Activated naive CD4-positive, alpha-beta T cell treated with anti-CD3 and anti-CD28 coated beads, Interleukin-2, amount 50 U/mL, for 16 hours (primary cell): ENCODE results near the gene MAP3K8.
"Not testable (repeated sequence)": the region's sequence is repeated elsewhere in the genome, so short reads cannot be mapped to it uniquely, and the experiment has no call there.

Source experiments
- DNase-seq: peaks from one replicate; pipeline ENCODE4 v3.0.0-alpha.2; 2020

Gene MAP3K8

DNA sequence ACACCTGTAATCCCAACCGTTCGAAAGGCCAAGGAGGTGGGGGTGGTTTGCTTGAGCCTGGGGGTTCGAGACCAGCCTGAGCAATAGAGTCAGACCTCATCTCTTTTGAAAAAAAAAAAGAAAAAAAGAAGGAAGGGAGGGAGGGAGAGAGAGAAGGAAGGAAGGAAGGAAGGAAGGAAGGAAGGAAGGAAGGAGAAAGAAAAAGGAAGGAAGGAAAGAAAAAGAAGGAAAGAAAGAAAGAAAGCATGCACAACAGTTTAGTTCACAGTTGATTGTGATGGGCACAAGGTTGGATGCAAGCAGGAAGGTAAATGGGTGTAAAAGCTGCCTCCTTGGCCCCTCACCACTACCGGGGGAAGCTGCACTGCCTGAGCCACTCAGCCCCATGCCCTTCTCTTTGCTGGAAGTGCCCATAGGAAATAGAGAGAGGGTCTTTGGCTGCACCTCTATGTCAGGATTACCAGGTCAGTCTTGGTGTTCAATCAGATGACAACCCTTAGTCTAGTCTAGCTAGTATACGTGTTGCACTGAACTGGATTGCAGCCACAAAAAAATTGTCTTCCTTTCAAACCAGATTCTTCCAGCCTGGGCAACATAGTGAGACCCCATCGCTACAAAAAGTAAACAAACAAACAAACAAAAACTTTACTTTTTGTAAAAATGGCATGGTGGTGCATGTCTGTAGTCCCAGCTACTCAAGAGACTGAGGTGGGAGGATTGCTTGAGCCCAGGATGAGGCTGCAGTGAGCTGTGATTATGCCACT lies 20.0 kb downstream of the MAP3K8 start:
- DNase-seq = no peak

DNA sequence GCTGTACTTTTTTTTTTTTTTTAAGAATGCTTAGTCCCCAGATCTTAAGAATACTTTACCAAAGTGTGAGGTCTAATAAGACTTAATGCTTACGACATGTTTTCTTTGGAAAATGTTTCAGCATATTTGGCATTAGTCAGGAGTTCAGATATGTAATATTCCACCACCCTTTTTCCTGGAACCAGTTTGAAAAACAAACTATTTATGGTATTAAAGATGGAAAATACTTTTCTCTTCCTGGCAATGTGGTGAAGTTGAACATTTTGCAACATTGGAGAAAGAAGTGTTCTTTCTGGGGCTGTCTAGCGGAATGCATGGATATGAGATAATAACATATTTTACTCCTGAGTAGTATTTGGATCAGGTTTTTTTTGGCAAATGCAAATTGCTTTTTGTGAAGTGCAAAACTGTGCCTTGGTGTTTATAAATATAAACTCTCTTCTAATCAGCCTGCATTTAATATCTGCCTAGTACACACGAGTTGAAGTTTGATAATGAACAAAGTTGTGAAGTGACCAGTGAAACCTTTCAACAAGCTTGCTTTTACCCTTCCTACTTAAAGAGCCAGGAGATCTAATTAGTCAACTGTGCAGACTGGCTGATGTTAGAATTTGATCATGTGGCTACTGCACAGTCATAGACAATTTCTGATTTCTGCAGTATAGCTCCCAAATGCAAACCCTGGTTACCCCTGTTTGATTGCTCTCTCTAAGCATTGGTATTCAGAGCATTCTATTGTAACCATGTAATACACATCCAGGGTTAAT lies 20.9 kb downstream of the MAP3K8 start:
- DNase-seq = no peak

DNA sequence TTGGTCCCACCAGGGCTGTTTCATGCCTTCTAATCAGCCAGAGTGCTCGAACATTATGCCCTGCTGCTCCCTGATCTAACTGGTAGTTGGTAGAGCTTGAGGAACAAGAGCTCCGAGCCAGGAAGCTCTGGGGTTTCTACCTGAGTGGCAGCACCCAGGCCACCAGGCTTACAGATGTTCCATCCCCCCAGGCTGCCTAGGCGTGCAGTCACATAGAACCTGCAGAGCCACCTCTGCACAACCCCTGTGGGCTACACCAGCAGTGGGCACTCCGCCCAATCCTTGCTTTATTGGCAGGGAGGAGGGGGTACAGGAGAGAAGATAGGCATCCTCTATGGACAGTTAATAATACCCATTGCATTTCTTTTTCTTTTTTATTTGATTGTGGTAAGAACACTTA lies 21.8 kb downstream of the MAP3K8 start:
- no peak for DNase-seq

DNA sequence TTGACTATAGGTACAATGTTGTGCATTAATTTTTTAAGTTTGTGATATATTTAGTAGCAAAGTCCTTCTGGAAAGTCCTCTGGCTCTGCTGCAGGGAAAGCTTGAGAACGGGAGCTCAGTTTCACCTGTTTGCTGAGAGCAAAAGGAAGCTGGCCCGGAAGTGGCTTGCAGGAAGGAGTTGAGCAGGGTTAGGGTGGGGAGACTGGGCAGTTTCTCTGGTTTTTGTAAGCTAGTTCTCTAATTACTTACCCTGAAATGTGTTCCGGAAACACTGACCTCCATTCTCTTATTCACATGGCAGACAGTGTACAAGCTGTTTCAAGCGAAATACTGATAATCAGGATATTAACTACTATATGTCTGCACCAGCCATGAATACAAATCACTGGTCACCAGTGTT lies 22.3 kb downstream of the MAP3K8 start:
- DNase-seq = no peak

DNA sequence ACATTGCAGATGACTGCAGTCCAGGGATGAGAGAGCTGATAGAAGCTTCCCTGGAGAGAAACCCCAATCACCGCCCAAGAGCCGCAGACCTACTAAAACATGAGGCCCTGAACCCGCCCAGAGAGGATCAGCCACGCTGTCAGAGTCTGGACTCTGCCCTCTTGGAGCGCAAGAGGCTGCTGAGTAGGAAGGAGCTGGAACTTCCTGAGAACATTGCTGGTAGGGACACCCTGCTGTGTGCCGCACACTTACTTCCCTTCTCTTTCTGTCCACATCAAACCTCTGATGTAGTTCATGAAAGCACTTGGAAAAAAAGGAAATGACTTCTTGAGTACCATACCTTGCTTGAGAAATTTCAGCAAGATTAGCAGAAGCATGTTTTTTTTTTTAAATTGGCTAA lies 25.3 kb downstream of the MAP3K8 start:
- no peak for DNase-seq

DNA sequence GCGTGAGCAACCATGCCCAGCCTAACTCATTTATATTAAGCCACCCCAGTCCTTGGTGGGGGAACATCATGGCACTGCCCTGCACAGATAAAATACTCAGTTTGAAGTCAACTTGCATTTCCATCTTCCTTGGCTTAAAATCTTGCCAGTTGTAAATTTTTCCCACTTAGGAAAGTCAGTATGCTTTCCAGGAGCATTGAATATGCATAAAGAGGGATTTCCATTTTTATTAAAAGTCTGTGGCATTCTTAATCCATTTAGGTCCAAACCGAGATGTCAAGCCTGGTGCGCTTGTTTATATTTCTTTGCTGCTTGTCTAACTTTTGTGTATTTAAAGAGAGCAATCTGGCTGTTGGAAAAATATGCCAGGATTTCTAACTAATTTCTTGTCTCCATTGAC lies 26.1 kb downstream of the MAP3K8 start:
- DNase-seq = no peak

DNA sequence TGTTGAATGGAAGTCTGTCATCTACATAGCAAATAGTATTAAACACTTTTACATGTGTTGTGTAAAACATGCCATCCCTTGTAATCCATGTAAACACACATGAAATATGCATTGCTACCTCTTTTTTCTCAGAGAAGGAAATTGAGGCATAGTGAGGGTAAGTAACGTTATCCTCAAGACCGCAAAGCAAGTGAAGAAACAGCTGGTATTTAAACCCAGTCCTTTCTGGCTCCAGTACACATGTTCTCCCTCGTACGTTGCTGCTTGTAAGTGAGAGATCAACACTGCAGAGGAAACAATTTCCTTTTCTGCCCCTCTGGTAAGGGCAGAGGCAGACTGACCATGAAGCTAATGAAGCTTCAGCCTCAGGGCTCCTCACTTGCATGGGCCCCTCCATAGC lies 28.5 kb downstream of the MAP3K8 start:
- no peak for DNase-seq

DNA sequence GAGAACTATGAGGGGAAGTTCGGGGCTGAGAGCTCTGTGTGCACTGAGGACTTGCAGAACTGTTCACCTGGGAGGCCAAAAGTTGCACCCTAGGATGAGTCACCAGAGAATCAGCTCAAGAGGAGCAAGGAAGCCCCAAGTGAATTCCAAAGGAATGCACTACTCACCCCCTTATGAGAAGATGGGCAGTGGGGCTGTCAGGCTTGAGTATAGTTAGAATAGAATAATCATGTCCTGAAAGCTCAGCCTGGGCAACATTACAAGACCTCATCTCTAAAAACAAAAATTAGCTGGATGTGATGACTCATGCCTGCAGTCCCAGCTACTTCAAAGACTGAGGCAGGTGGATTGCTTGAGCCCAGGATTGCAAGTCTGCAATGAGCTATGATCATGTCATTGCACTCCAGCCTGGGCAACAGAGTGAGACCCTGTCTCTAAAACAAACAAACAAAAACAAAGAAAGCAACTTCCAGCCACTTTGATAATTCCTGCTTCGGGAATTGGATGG lies 30.0 kb downstream of the MAP3K8 start:
- DNase-seq = no peak

DNA sequence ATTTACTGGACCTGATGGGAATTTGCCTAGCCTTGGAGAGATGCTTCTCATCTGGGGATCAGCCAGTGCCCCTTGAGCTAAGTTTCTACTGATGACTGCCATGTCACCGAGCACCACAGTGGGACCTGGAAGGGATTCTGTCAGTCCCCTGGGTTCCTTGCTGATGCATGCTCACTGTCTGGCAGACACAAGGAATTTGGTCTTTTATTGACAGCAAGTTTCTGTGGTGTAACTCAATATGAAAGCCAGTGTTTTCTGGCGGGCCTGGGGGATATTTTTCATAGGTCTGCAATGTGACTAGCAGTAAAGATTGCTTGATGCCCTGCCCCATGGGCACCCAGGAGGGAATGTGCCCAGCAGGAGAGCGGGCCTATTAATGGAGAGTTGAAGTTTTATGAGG lies 30.7 kb downstream of the MAP3K8 start:
- DNase-seq = no peak

DNA sequence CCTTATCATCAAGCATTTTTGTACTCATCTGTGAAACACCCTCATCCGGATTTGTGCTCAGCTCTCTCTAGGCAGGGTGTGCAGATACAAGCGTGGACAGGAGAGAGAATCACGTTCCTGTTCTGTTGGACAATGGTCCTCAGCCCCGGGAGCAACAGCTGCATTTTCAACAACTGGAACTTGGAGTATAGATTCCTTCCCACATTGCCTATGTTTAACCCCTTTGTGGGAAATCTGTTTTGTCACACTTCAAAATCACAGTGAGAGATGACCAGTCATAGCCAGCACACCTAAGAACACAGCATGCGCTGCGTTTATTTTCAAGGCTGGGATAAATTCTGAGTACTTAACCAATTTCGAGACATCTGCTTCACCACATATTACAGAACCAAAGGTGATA lies 32.5 kb downstream of the MAP3K8 start:
- DNase-seq = no peak

DNA sequence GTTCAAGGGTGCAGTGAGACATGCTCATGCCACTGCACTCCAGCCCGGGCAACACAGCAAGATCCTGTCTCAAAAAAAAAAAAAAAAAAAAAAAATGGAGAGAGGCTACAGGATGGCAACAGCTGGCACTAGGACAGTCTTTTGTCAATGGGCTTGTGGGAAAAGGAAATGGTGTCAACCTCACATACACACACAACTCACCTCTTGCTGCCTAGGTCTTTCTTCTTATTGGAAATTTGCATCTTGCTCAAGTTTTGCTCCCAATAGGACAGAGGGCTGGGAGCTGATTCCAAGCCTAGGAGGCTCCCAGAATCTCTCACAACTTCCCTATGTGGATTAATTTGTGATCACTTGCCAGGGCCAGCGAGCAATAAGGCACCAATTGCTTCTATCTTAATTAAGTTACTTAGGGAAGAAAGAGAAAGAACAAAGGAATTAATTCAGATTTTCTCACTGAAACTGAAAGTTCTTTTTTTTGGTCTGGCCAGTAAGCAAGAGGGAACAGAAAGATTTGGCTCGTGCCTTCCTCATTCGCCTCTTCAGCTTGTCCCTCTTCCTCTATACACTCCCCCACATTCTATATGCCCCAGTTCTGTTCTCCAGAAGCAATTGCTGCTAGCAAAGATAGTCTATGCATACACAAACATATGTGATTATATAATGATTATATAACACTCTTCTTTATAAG lies 33.8 kb downstream of the MAP3K8 start:
- DNase-seq = no peak

DNA sequence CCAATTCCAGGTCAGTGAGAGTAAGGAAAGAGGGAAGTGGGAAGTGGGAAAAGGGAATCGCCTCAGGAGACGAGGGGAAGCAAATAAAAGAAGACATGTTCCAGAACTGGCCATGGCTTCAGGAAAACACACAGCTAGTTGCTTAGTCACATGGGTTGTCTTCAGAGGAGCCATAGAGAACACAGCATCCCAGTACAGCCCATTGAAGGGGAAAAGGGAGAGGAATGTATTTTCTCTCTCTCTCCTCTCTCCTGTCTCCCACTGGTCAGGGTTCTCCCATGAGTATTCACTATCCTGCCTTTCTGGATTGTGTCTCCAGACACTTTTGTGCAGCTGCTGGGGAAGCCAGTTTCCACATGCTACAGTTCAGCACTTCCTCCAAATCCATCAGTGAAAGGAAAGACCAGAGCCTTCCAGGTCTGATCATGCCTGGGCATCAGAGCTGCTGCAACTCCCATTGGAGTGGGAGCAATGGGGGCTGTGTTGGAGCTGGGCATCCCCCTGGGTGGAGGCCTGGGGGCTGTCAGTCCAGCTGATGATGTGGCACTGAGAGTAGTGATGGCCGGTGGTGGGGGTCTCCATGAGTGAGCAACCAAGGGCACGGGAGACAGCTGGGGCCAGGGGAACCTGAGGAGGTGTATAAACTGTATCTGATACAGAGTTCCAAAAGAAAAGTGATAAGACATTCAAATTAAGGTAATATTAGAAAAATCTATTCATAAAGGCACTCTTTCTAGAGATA lies 38.6 kb downstream of the MAP3K8 start:
- DNase-seq = no peak

DNA sequence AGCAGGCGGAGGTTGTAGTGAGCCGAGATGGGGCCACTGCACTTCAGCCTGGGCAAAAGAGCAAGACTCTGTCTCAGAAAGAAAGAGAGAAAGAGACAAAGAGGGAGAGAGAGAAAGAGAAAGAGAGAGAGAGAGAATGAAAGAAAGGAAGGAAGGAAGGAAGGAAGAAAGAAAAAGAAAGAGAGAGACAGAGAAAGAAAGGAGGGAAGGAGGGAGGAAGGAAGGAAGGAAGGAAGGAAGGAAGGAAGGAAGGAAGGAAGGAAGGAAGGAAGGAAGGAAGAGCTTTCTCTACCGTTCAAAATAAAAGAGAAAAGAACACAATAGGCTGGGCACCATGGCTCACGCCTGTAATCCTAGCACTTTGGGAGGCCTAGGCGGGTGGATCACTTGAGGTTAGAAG lies 41.5 kb downstream of the MAP3K8 start:
- not testable (repeated sequence) for DNase-seq

DNA sequence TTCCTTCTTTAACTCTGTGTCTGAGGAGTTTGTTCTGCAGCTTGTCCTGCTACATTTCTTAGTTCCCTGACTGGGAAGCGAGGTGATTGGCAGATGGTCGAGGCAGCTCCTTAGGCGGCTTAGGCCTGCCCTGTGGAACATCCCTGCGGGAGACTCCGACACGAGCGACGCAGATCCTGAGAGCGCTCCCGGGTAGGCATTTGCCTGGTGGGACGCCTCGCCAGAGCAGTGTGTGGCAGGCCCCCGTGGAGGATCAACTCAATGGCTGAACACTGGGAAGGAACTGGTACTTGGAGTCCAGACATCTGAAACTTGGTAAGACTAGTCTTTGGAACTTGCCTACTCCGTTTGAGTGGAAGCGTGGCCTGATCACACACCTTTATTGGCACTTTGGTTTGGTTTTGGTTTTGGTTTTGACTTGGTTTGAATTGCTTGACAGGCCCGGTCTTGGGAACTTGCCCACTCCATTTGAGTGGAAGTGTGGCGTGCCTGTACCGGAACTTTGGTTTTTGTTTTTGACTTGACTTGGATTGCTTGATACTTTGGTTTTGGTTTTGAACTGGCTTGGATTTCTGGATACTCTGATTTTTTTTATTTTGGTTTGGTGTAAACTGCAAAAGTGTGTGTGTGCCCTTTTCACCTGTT lies 42.6 kb downstream of the MAP3K8 start:
- DNase-seq = no peak

DNA sequence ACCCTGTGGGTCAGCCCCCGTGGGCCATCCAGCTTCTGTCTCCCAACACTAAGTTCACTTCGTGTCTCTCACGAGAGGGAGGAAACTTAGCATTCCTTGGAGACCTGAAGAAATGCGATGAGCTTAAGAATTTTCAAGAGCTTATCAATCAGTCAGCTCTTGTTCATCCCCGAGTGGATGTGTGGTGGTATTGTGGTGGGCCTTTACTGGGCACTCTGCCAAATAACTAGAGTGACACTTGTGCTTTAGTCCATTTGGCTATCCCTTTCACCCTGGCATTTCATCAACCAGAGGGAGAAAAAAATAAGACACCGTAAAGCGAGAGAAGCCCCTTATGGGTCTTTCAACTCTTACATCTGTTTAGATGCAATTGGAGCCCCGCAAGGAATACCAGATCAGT lies 45.5 kb downstream of the MAP3K8 start:
- DNase-seq = not testable (repeated sequence)

DNA sequence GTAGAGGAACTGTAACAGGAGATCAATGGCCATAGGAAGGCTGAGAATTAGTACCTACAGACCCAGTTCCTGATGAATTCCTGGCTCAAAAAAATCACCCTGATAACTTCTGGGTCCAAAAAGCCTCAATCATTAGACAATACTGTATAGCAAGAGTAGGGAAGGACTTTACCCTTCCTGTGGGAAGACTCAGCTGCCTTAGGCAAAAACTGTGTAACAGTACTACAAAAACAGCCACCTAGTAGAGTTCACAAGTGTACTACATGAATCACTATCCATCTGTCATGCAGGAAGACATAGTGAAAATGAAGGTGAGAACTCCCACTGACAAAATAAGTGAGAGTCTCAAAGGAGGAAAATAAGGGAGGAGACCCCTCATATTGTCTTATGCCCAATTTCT lies 47.6 kb downstream of the MAP3K8 start:
- no peak for DNase-seq

DNA sequence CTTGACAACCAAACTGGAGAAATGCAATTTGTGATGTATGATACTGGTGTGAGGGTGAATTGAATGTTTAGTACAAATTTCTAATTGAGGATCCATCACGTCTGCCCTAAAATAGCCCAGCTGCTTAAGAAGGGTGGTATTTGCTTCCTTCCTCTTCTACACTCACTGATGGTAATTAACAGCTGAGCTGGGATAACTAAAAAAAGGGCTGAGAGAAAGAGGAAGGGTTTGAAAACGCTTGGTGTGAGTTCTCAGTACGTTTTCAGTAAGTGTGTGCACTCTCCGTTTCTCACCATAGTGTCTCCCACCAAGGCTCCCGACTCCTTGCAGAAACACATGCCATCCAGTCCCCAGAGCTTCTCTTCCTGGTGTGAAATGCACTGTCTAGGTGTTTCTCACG lies 54.3 kb downstream of the MAP3K8 start:
- DNase-seq = no peak

DNA sequence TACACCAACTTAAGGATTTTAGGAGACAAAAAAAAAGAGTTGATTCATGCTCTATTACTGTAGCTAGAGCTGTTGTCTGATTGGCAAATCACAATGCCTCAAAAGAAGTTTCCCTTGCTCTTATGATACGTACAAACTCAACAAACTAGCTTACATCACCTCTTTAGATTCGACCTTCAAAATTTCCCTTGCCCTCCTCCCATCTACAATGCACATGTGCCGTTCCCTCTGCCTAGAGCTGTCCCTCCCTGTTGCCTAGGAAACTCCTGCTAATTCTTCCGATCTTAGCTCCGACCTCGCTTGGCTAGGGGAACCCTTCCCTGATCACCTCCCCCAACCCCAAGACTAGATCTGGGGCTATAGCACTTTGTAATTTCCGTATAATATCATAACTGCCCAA lies 55.4 kb downstream of the MAP3K8 start:
- DNase-seq = no peak

DNA sequence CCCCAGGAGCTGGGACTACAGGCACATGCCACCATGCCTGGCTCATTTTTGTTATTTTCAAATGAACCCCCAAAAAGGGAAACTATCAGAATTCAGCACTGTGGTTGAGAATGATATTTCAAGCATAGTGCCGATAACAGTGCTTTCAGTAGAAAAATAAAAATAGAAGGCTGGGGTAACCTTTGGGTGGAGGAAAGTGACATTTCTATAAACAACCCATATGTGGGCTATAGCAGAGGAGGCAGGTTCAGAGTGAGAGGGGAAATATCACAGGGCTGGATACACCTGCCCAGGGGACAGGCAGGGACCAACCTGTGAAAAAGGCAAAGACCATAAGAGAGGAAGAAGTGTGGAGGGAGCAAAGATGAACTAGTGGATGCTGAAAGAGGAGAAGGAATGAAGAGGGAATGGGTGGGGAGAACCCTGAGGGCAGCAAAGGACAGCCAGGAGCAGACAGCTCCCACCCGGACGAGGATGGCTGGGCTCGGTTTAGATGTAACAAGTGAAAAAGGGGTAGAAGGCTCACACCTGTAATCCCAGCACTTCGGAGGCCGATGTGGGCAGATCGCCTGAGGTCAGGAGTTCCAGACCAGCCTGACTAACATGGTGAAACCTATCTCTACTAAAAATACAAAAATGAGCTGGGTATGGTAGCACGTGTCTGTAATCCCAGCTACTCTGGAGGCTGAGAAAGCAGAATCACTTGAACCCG lies 56.5 kb downstream of the MAP3K8 start:
- no peak for DNase-seq

DNA sequence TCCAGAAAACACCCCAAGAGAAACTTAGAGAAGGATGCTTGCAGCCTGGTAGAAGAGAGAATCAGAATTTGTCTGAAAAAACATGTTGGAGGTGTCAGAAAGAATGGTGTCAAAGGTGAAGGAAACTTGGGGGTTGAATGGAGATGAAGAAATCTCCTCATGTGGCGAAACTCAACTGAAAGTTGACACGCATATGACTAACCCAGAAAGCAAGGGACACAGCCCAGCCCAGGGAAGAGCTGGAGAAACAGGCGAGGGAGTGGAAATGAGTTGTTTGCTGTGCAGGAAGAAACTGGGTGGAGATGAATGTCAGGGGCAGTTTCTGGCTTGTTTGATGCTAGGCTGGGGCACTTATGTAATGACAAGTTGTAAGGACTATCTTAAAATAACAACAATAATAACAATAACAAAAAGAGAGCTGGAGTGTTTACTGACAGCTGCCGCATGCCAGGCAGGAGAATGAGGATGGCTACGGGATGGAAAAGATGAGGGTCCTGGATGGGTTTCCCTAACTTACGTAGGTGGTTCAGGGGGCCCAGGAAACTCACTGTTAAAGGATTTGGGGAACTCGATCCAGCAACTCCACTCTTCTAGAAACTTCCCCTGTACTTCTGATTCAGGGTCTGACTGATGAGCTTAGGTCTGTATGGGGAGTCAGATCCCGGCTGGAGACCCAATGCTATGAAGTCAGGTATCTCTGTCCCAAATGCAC lies 57.4 kb downstream of the MAP3K8 start:
- no peak for DNase-seq

DNA sequence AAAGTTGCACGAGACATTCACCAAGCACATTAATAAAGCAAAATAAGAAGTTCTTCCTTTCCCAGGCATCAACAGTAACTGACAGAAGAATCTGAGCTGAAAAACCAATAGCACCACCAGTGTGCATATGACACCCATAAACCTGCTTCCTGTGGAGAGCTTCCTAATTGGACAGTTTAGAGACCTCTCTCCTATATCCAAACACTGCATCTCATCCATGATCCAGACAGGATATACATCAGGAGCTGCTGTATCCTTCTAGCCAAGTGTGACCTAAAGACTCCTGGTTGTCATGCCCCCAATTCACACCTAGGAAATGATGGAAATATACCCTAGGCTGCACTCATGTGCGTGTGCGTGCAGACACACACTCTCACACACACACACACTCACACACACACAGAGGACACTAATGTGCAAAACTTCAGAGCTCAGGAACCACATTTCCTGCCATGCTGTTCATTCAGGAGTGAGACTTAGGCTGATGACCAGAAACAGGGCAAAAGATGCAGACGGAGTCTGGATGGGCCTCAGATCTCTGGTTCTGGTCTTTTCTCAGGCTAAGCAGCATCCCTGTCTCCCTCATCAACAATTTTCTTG lies 58.0 kb downstream of the MAP3K8 start:
- no peak for DNase-seq
